Activated naive CD4-positive, alpha-beta T cell treated with Interleukin-2 at 50 U/mL for 16 hours (primary cell): Measurements from ENCODE around the gene PAH.

ENCODE experiments used
- DNase-seq: peaks from one replicate; pipeline ENCODE4 v3.0.0-alpha.2; 2020

The PAH gene

GRCh38 chr12:102950107-102950949 is 33.3 kb upstream of the PAH start:
- no peak for DNase-seq

- DNase-seq: peak; percentile 47
These were observed 31.9 kb upstream of the PAH start for GRCh38 chr12:102948941-102949352.

GRCh38 chr12:102946042-102946441 is 29.0 kb upstream of the PAH start:
- no peak for DNase-seq

GRCh38 chr12:102939670-102940222 is 22.7 kb upstream of the PAH start:
- no peak for DNase-seq

GRCh38 chr12:102939059-102939458 is 22.0 kb upstream of the PAH start:
- no peak for DNase-seq

GRCh38 chr12:102933168-102933567 is 16.1 kb upstream of the PAH start:
- no peak for DNase-seq

GRCh38 chr12:102927220-102927619 is 10.2 kb upstream of the PAH start:
- DNase-seq: no peak

GRCh38 chr12:102921240-102921639 is 4.2 kb upstream of the PAH start:
- no peak for DNase-seq

- DNase-seq: no peak
These were observed 3.2 kb upstream of the PAH start for GRCh38 chr12:102920271-102920670.

GRCh38 chr12:102918840-102919239 is 1.8 kb upstream of the PAH start:
- DNase-seq: no peak

GRCh38 chr12:102916252-102917025 is 605 bp downstream of the PAH start:
- DNase-seq: no peak

- DNase-seq: no peak
These were observed 3.4 kb downstream of the PAH start for GRCh38 chr12:102913453-102914226.

- no peak for DNase-seq
These were observed 4.8 kb downstream of the PAH start for GRCh38 chr12:102912258-102912657.

GRCh38 chr12:102911320-102911719 is 5.7 kb downstream of the PAH start:
- no peak for DNase-seq

- no peak for DNase-seq
These were observed 6.3 kb downstream of the PAH start for GRCh38 chr12:102910792-102911191.

- DNase-seq: no peak
These were observed 6.9 kb downstream of the PAH start for GRCh38 chr12:102910137-102910536.

GRCh38 chr12:102907918-102908317 is 9.1 kb downstream of the PAH start:
- no peak for DNase-seq

GRCh38 chr12:102905229-102905628 is 11.8 kb downstream of the PAH start:
- no peak for DNase-seq

- no peak for DNase-seq
These were observed 13.6 kb downstream of the PAH start for GRCh38 chr12:102903337-102904007.

- DNase-seq: no peak
These were observed 15.0 kb downstream of the PAH start for GRCh38 chr12:102902093-102902492.

- DNase-seq: no peak
These were observed 16.7 kb downstream of the PAH start for GRCh38 chr12:102900389-102900788.

GRCh38 chr12:102896067-102896466 is 21.0 kb downstream of the PAH start:
- DNase-seq: no peak

GRCh38 chr12:102891756-102892155 is 25.3 kb downstream of the PAH start:
- DNase-seq: no peak
